Fibroblast of lung (primary cell): ENCODE results near the gene NCKAP5.

Experiments used
- EZH2 ChIP-seq: IDR thresholded peaks from 2 replicates; pipeline ENCODE4 v1.5.1; 2012; ENCODE audit warnings: low read length, control low read depth, mild to moderate bottlenecking; ENCODE audit errors: missing control alignments
- TF ChIP-seq, protein P1 (sequence below), 2 donors: IDR thresholded peaks in 1 of 2; conservative IDR thresholded peaks in 1 of 2; 1 replicate in 1 of 2; 2 replicates in 1 of 2; pipeline ENCODE4 v1.5.1; 2011 to 2012; ENCODE audit warnings: low read length in 2 of 2, control low read depth in 1 of 2, inconsistent platforms in 1 of 2, low read depth in 1 of 2, mild to moderate bottlenecking in 1 of 2

DNA sequence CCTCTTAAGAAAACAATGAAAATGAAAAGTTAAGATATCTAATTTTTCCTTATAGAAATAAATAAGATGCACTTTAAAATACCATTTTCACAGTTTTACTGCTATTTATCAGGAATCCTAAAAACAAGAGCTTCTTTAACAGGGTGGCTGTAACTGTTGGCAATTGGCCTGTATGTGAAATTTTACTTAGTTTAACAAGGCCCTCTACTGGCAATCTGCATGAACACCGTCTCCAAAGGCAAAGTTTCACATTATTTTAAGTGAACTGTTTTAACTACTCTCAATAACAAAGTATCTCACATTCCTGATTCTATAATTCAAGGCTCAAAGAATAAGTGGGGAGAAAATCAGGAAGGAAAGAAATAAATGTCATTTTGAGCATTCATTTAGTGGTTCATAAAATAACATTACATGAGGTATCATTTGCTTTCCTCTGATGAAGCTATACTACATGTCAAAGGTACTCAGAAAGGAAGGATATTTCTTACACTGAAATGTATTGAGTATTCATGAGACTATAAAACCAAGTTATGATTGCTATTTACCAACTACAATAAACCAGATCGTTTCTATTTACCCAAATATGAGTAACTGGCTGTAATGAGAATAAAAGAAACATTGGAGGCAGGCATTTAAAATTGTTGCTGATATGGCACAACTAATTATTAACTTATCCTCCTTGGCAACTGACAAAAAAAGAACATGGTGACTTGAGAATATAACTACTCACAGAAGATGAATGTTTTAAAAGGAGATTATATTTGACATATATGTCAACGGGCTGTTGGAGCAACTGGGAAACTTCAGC is 7.0 kb downstream of the NCKAP5 start:
- TF ChIP-seq, protein P1, sequence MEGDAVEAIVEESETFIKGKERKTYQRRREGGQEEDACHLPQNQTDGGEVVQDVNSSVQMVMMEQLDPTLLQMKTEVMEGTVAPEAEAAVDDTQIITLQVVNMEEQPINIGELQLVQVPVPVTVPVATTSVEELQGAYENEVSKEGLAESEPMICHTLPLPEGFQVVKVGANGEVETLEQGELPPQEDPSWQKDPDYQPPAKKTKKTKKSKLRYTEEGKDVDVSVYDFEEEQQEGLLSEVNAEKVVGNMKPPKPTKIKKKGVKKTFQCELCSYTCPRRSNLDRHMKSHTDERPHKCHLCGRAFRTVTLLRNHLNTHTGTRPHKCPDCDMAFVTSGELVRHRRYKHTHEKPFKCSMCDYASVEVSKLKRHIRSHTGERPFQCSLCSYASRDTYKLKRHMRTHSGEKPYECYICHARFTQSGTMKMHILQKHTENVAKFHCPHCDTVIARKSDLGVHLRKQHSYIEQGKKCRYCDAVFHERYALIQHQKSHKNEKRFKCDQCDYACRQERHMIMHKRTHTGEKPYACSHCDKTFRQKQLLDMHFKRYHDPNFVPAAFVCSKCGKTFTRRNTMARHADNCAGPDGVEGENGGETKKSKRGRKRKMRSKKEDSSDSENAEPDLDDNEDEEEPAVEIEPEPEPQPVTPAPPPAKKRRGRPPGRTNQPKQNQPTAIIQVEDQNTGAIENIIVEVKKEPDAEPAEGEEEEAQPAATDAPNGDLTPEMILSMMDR (conservative IDR thresholded peaks at IDR 0.05 in 1 of 2, IDR thresholded peaks at IDR 0.05 in 1 of 2; ENCODE audit: low read depth in 1 of 2, low read length in 2 of 2) = peak; percentile 65 to 84
- TF ChIP-seq EZH2 = no peak
